GM12872 (cell line): ENCODE measurements around the gene RNU6-1.

Source experiments
- CTCF ChIP-seq: IDR thresholded peaks from 3 replicates; pipeline ENCODE4 v1.5.1; 2011; ENCODE audit warnings: low read depth, mild to moderate bottlenecking, low read length, moderate library complexity; ENCODE audit not compliant: insufficient read depth

The RNU6-1 gene

GRCh38 chr15:67807836-67808235 lies 32.0 kb downstream of the RNU6-1 start:
- TF ChIP-seq CTCF = no peak

- no peak for TF ChIP-seq CTCF
These were observed 32.7 kb downstream of the RNU6-1 start for GRCh38 chr15:67807141-67807540.

GRCh38 chr15:67806536-67806935 lies 33.3 kb downstream of the RNU6-1 start:
- no peak for TF ChIP-seq CTCF

- no peak for TF ChIP-seq CTCF
These were observed 34.0 kb downstream of the RNU6-1 start for GRCh38 chr15:67805666-67806516.

- TF ChIP-seq CTCF = no peak
These were observed 34.7 kb downstream of the RNU6-1 start for GRCh38 chr15:67805008-67805665.

GRCh38 chr15:67803996-67804843 lies 35.6 kb downstream of the RNU6-1 start:
- no peak for TF ChIP-seq CTCF

- TF ChIP-seq CTCF = 0 out of 3 replicates have a peak, but pooled peaks have one; percentile 17
These were observed 36.5 kb downstream of the RNU6-1 start for GRCh38 chr15:67803299-67803698.
